Activated CD4-positive, alpha-beta memory T cell treated with anti-CD3 and anti-CD28 coated beads, Interleukin-2, amount 10 ng/mL, durations not matched to agents 7 days and 5 days (primary cell): ENCODE data around the gene KIF18B. TPM values are rescaled to one million over a fixed set of nuclear protein-coding genes. Genes with fewer than 3 reads are reported as not detected.

Experiments used
- CTCF ChIA-PET: fragments of 350-600 bp; sonication (Branson Sonifier 250); formaldehyde crosslinking; loops from one replicate; lab custom pipeline; 2021; ENCODE audit warnings: antibody characterized with exemption, inconsistent platforms; lab: Charles Lee
- POLR2A ChIA-PET: fragments of 350-600 bp; sonication (Branson Sonifier 250); formaldehyde crosslinking; loops from one replicate; lab custom pipeline; 2021; ENCODE audit warnings: antibody characterized with exemption; lab: Charles Lee
- DNase-seq: peaks from one replicate; pipeline ENCODE4 v3.0.0-alpha.2; 2020
- H3K27ac Mint-ChIP-seq: one replicate; pipeline ENCODE4 v1.8.0; 2021; ENCODE audit warnings: mild to moderate bottlenecking, mixed read lengths
- H3K27me3 Mint-ChIP-seq: one replicate; pipeline ENCODE4 v1.8.0; 2021; ENCODE audit warnings: mixed read lengths
- H3K36me3 Mint-ChIP-seq: one replicate; pipeline ENCODE4 v1.8.0; 2021; ENCODE audit warnings: low read depth, mixed read lengths
- H3K4me1 Mint-ChIP-seq: one replicate; pipeline ENCODE4 v1.8.0; 2021; ENCODE audit warnings: mixed read lengths
- H3K4me3 Mint-ChIP-seq: one replicate; pipeline ENCODE4 v1.8.0; 2021; ENCODE audit warnings: mild to moderate bottlenecking, mixed read lengths
- H3K9me3 Mint-ChIP-seq: one replicate; pipeline ENCODE4 v1.8.0; 2021; ENCODE audit warnings: mixed read lengths
- total RNA-seq, 2 experiments: library from RNA; stranded (reverse); gene quantifications; one replicate each; pipeline ENCODE4 v1.2.3, GENCODE V29; 2021

KIF18B gene
- total RNA-seq, 2 experiments from 2014 or later = 66.9 to 67.9 TPM

DNA sequence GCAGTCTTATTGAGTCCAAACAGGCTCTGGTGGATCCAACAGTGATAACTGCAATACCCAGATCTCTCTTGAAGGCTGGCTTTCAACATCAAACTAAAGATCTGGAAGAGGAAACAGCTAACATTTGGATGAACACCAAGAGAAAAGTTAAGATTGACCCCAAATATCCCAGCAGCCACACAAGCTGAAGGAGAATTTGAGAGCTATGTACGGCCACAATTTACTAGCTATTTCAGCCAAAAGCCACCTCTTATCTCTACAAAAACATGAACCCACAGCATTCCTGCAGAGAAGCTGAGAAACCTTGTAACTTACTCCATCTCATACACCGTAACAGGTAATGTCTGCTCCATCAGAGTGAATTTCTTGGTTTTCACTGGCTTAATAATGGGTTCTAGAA is 62.6 kb downstream of the KIF18B start:
- no peak overlapping the region for H3K27ac Mint-ChIP-seq
- H3K27me3 Mint-ChIP-seq = no peaks in the 10 kb centered on the region
- peaks cover 49% of the 10 kb centered on the region for H3K36me3 Mint-ChIP-seq
- DNase-seq = no peak
- H3K9me3 Mint-ChIP-seq = no peaks in the 10 kb centered on the region
- ChIA-PET POLR2A (interaction anchor here (0.8 to 1.8 kb wide), 2 partner anchors 9 to 14 kb away, joined by 3 to 7 read pairs; partner anchors contain the start of gene EFTUD2), CTCF (interaction anchor here (0.7 to 1.3 kb wide), 4 partner anchors 9 to 701 kb away, joined by 3 read pairs; partner anchors contain the start of gene ACBD4)
- H3K4me1 Mint-ChIP-seq = peaks cover 5% of the 10 kb centered on the region
- no peak overlapping the region for H3K4me3 Mint-ChIP-seq

DNA sequence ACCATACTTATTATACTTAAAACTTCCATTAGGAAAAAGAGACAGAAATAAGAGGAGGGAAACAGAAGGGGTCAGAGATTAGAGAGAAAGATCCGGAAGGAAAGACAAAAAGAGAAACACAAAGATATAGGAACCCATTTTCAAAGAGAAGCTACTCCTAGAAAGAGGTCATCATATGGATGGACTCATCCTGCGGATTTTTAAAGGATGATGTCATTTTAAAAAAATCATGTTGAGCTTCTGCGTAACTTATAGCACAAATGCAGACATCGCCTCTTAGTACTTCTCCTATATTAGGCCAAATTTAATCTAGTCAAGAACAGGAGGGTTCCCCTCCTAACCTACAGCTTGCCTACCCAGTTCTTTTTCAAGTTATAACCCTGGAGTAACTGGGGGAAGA is 66.4 kb downstream of the KIF18B start:
- H3K9me3 Mint-ChIP-seq = no peaks in the 10 kb centered on the region
- POLR2A ChIA-PET = no interaction called here
- no peaks in the 10 kb centered on the region for H3K27me3 Mint-ChIP-seq
- H3K4me3 Mint-ChIP-seq = no peak overlapping the region
- CTCF ChIA-PET = interaction anchor here (0.7 to 1.7 kb wide), 4 partner anchors 16 to 106 kb away, joined by 3 to 8 read pairs (median 6); partner anchors contain the start of gene EFTUD2
- H3K27ac Mint-ChIP-seq = no peak overlapping the region
- H3K36me3 Mint-ChIP-seq = peaks cover 70% of the 10 kb centered on the region
- no peak for DNase-seq
- peaks cover 2% of the 10 kb centered on the region for H3K4me1 Mint-ChIP-seq

- ChIA-PET CTCF (interaction anchor here (1.1 to 2.4 kb wide), 3 partner anchors 12 to 101 kb away, joined by 3 to 7 read pairs (median 6); partner anchors contain the start of gene EFTUD2), POLR2A (no interaction called here)
- no peak for DNase-seq
- peaks cover 69% of the 10 kb centered on the region for H3K36me3 Mint-ChIP-seq
- H3K4me3 Mint-ChIP-seq = no peak overlapping the region
- H3K4me1 Mint-ChIP-seq = peaks cover 2% of the 10 kb centered on the region
- H3K9me3 Mint-ChIP-seq = no peaks in the 10 kb centered on the region
- H3K27me3 Mint-ChIP-seq = no peaks in the 10 kb centered on the region
- no peak overlapping the region for H3K27ac Mint-ChIP-seq
Measured at GRCh38 chr17:44880062-44880461, 67.5 kb downstream of the KIF18B start.

- H3K4me1 Mint-ChIP-seq = peaks cover 2% of the 10 kb centered on the region
- DNase-seq = no peak
- POLR2A ChIA-PET = interaction anchor here (1.7 kb wide), 1 partner anchor 20 kb away, joined by 4 read pairs; a partner anchor contains a TSS
- CTCF ChIA-PET = interaction anchor here (1.0 to 5.2 kb wide), 8 partner anchors 12 to 256 kb away, joined by 3 to 31 read pairs (median 6); partner anchors contain the start of gene ACBD4
- H3K9me3 Mint-ChIP-seq = no peaks in the 10 kb centered on the region
- H3K4me3 Mint-ChIP-seq = no peak overlapping the region
- peaks cover 62% of the 10 kb centered on the region for H3K36me3 Mint-ChIP-seq
- H3K27ac Mint-ChIP-seq = no peak overlapping the region
- H3K27me3 Mint-ChIP-seq = no peaks in the 10 kb centered on the region
Measured at GRCh38 chr17:44879376-44879775, 68.2 kb downstream of the KIF18B start.

GRCh38 chr17:44878627-44879221 is 68.8 kb downstream of the KIF18B start:
- no peak overlapping the region for H3K4me3 Mint-ChIP-seq
- DNase-seq = no peak
- peaks cover 63% of the 10 kb centered on the region for H3K36me3 Mint-ChIP-seq
- POLR2A ChIA-PET = interaction anchor here (1.7 kb wide), 1 partner anchor 21 kb away, joined by 4 read pairs; a partner anchor contains a TSS
- no peaks in the 10 kb centered on the region for H3K9me3 Mint-ChIP-seq
- H3K27ac Mint-ChIP-seq = no peak overlapping the region
- CTCF ChIA-PET = interaction anchor here (0.8 to 5.2 kb wide), 11 partner anchors 11 to 257 kb away, joined by 3 to 31 read pairs (median 5); partner anchors contain the start of gene ACBD4
- H3K27me3 Mint-ChIP-seq = no peaks in the 10 kb centered on the region
- H3K4me1 Mint-ChIP-seq = peaks cover 2% of the 10 kb centered on the region

DNA sequence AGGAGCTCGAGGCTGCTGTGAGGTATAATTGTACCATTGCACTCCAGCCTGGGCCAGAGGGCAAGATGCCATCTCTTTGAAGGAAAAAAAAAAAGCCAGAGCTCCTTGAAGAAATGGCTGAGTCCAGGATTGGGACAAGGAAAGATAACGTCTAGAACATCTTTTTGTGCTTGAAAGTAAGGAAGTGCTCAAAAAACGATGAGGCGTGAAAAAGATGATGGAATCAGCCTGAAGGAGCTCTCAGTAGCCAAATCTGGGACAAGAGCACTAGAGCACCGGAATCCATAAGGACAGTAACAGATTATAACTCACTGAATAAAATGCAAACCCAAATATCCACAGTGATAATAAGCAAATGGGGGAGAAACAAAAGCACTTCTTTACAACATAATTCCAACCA is 70.5 kb downstream of the KIF18B start:
- H3K27me3 Mint-ChIP-seq = no peaks in the 10 kb centered on the region
- H3K36me3 Mint-ChIP-seq = peaks cover 53% of the 10 kb centered on the region
- DNase-seq = no peak
- no peak overlapping the region for H3K27ac Mint-ChIP-seq
- ChIA-PET CTCF (interaction anchor here (0.6 to 5.2 kb wide), 3 partner anchors 11 to 597 kb away, joined by 3 to 31 read pairs (median 6); no protein-coding TSS in a partner anchor), POLR2A (no interaction called here)
- peaks cover 2% of the 10 kb centered on the region for H3K4me1 Mint-ChIP-seq
- no peaks in the 10 kb centered on the region for H3K9me3 Mint-ChIP-seq
- no peak overlapping the region for H3K4me3 Mint-ChIP-seq

DNA sequence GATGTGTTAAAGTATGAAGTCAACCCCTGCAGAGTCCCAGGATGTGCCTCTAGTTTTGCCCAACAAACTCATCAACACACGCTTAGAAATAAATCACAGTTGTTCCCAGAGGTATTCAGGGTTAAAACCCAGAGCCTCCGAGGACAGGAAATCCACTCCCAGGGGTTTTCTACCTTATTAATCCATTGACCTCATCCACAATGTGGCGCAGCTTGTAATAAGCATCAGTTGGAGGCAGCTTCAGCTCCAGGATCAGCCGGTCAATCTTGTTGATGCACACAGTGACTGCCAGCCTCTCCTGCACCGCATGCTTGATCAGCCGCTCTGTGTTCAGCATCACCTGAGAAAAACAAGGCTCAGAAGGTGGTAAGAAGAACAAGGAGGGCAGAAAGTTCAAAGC is 71.8 kb downstream of the KIF18B start:
- ChIA-PET CTCF (interaction anchor here (0.8 to 5.2 kb wide), 2 partner anchors 9 to 10 kb away, joined by 3 to 31 read pairs; no protein-coding TSS in a partner anchor), POLR2A (no interaction called here)
- H3K4me1 Mint-ChIP-seq = peaks cover 2% of the 10 kb centered on the region
- H3K4me3 Mint-ChIP-seq = no peak overlapping the region
- no peaks in the 10 kb centered on the region for H3K9me3 Mint-ChIP-seq
- DNase-seq = no peak
- no peak overlapping the region for H3K27ac Mint-ChIP-seq
- peaks cover 51% of the 10 kb centered on the region for H3K36me3 Mint-ChIP-seq
- no peaks in the 10 kb centered on the region for H3K27me3 Mint-ChIP-seq

Other genes starting within 250 kb of the KIF18B start
- 10 to 100 TPM; 29.0 to 31.0 TPM for gene DBF4B, start 239.1 kb downstream of the KIF18B start, total RNA-seq
- gene ADAM11, start 188.8 kb downstream of the KIF18B start, total RNA-seq = under 1 TPM; 0.28 to 0.43 TPM
- gene GJC1, start 117.5 kb downstream of the KIF18B start, total RNA-seq = under 1 TPM; 0.78 to 0.88 TPM
- not detected for gene HIGD1B, start 99.9 kb downstream of the KIF18B start, total RNA-seq
- 100 to 1,000 TPM; 102 to 114 TPM for gene EFTUD2, start 48.3 kb downstream of the KIF18B start, total RNA-seq
- not detected for gene GFAP, start 32.3 kb downstream of the KIF18B start, total RNA-seq
- under 1 TPM; 0.33 to 0.43 TPM for gene C1QL1, start 20.5 kb upstream of the KIF18B start, total RNA-seq
- gene DCAKD, start 103.9 kb upstream of the KIF18B start, total RNA-seq = 10 to 100 TPM; 25.9 to 26.2 TPM
- 100 to 1,000 TPM; 114 TPM for gene NMT1, start 113.5 kb upstream of the KIF18B start, total RNA-seq
- 1 to 10 TPM; 2.7 to 3.1 TPM for gene PLCD3, start 184.7 kb upstream of the KIF18B start, total RNA-seq
- 10 to 100 TPM; 15.0 to 17.8 TPM for gene ACBD4, start 187.9 kb upstream of the KIF18B start, total RNA-seq
- 10 to 100 TPM; 35.0 to 35.8 TPM for gene HEXIM1, start 200.7 kb upstream of the KIF18B start, total RNA-seq
- gene HEXIM2, start 214.1 kb upstream of the KIF18B start, total RNA-seq = 1 to 10 TPM; 6.5 to 8.0 TPM